SIG-M5 treated with dmso at 0.1 percent for 504 hours (cell line): Measurements from ENCODE around the gene PDCD1.
"Not testable (repeated sequence)": the region's sequence is repeated elsewhere in the genome, so short reads cannot be mapped to it uniquely, and the experiment has no call there.

Source experiments
- DNase-seq: peaks from one replicate; lab custom pipeline; 2025; ENCODE audit not compliant: unreplicated experiment; lab: John Stamatoyannopoulos, UW

The PDCD1 gene

GRCh38 chr2:241835611-241836010, 23.1 kb downstream of the PDCD1 start:
- DNase-seq = no peak

- DNase-seq = no peak
Observed at GRCh38 chr2:241834527-241835210, 24.0 kb downstream of the PDCD1 start.

GRCh38 chr2:241833756-241834526, 24.8 kb downstream of the PDCD1 start:
- DNase-seq = not testable (repeated sequence)

- DNase-seq = no peak
Observed at GRCh38 chr2:241833101-241833663, 25.5 kb downstream of the PDCD1 start.

GRCh38 chr2:241827394-241827793, 31.3 kb downstream of the PDCD1 start:
- no peak for DNase-seq

GRCh38 chr2:241823531-241824437, 34.9 kb downstream of the PDCD1 start:
- DNase-seq = not testable (repeated sequence)

- no peak for DNase-seq
Observed at GRCh38 chr2:241822264-241822623, 36.5 kb downstream of the PDCD1 start.

GRCh38 chr2:241821460-241822263, 37.0 kb downstream of the PDCD1 start:
- no peak for DNase-seq

GRCh38 chr2:241820625-241821384, 37.9 kb downstream of the PDCD1 start:
- DNase-seq = no peak

GRCh38 chr2:241819947-241820624, 38.6 kb downstream of the PDCD1 start:
- not testable (repeated sequence) for DNase-seq

GRCh38 chr2:241818943-241819270, 39.8 kb downstream of the PDCD1 start:
- DNase-seq = no peak

- no peak for DNase-seq
Observed at GRCh38 chr2:241818229-241818942, 40.3 kb downstream of the PDCD1 start.

GRCh38 chr2:241817821-241818215, 40.9 kb downstream of the PDCD1 start:
- DNase-seq = not testable (repeated sequence)

- no peak for DNase-seq
Observed at GRCh38 chr2:241817126-241817820, 41.4 kb downstream of the PDCD1 start.

- DNase-seq = no peak
Observed at GRCh38 chr2:241816431-241817121, 42.1 kb downstream of the PDCD1 start.

GRCh38 chr2:241815477-241816430, 42.9 kb downstream of the PDCD1 start:
- no peak for DNase-seq
